PC-9 (cell line): ENCODE measurements around the gene CHTF18. TPM values are rescaled to one million over a fixed set of nuclear protein-coding genes. Genes with fewer than 3 reads are reported as not detected.

Experiments used
- BruUV-seq: library from RNA; stranded (reverse); fragments of 400-500 nt; replicated peaks from 2 replicates; lab custom pipeline; 2021; lab: Mats Ljungman, UMichigan
- CTCF ChIA-PET: fragments of 300-600 bp; sonication (Branson Sonifier 250); formaldehyde crosslinking; loops from one replicate; lab custom pipeline; 2022; ENCODE audit warnings: antibody characterized with exemption; lab: Charles Lee
- POLR2A ChIA-PET: fragments of 300-600 bp; sonication (Branson Sonifier 250); formaldehyde crosslinking; loops from one replicate; lab custom pipeline; 2022; ENCODE audit warnings: antibody characterized with exemption; ENCODE audit not compliant: unreplicated experiment; lab: Charles Lee
- DNase-seq, 2 experiments: peaks; one replicate each; pipeline versions ENCODE4 v3.0.0 to v3.0.0-alpha.2; 2015 to 2022; ENCODE audit warnings: mixed read lengths in 1 of 2
- H2AFZ ChIP-seq: fragments of 200-600 bp; sonication (generic); 2 replicates; pipeline ENCODE4 v1.8.1; 2017; ENCODE audit warnings: antibody characterized with exemption
- H3F3A ChIP-seq: fragments of 200-600 bp; sonication (generic); 2 replicates; pipeline ENCODE4 v1.8.1; 2017; ENCODE audit warnings: antibody characterized with exemption, mild to moderate bottlenecking, low read depth; ENCODE audit not compliant: insufficient read depth
- H3K27ac ChIP-seq: fragments of 200-600 bp; sonication (generic); 2 replicates; pipeline ENCODE4 v1.6.1; 2016; ENCODE audit warnings: mixed run types
- H3K27me3 ChIP-seq: fragments of 200-600 bp; sonication (generic); 2 replicates; pipeline ENCODE4 v1.6.1; 2016; ENCODE audit warnings: low read depth, mixed run types; ENCODE audit not compliant: insufficient read depth
- H3K36me3 ChIP-seq: fragments of 200-600 bp; sonication (generic); 2 replicates; pipeline ENCODE4 v1.6.1; 2016; ENCODE audit warnings: low read depth, mixed run types
- H3K4me1 ChIP-seq: fragments of 200-600 bp; sonication (generic); replicated peaks from 2 replicates; pipeline ENCODE4 v1.6.1; 2016; ENCODE audit warnings: mixed run types; ENCODE audit not compliant: insufficient read depth
- H3K4me2 ChIP-seq: fragments of 200-600 bp; sonication (generic); 2 replicates; pipeline ENCODE4 v1.6.1; 2017; ENCODE audit warnings: mixed run types
- H3K4me3 ChIP-seq: fragments of 200-600 bp; sonication (generic); 2 replicates; pipeline ENCODE4 v1.6.1; 2016; ENCODE audit warnings: mixed run types
- H3K79me2 ChIP-seq: fragments of 200-600 bp; sonication (generic); 2 replicates; pipeline ENCODE4 v1.6.1; 2017; ENCODE audit warnings: low read depth, mixed run types
- H3K9me2 ChIP-seq: fragments of 200-600 bp; sonication (generic); 2 replicates; pipeline ENCODE4 v1.8.1; 2017; ENCODE audit warnings: mild to moderate bottlenecking; ENCODE audit not compliant: insufficient read depth
- H3K9me3 ChIP-seq: fragments of 200-600 bp; sonication (generic); 2 replicates; pipeline ENCODE4 v1.8.1; 2016; ENCODE audit warnings: low read depth; ENCODE audit not compliant: insufficient read depth
- H4K20me1 ChIP-seq: fragments of 200-600 bp; sonication (generic); 2 replicates; pipeline ENCODE4 v1.8.1; 2017; ENCODE audit not compliant: insufficient read depth
- CTCF ChIP-seq: fragments of 200-600 bp; sonication (generic); conservative IDR thresholded peaks from 2 replicates; pipeline ENCODE4 v1.6.1; 2017; ENCODE audit warnings: mixed run types, antibody characterized with exemption, mild to moderate bottlenecking, moderate library complexity
- EZH2 ChIP-seq: fragments of 200-600 bp; sonication (generic); IDR thresholded peaks from 2 replicates; pipeline ENCODE4 v1.8.0; 2017; ENCODE audit warnings: antibody characterized with exemption, low read depth
- intact Hi-C: fragments of 100-400 bp; cut with micrococcal nuclease; formaldehyde crosslinking; loops from one replicate; pipeline ENCODE4 v1.10.0; 2022; ENCODE audit not compliant: unreplicated experiment
- total RNA-seq: library from RNA; stranded (reverse); gene quantifications from 2 replicates; pipeline ENCODE4 v1.2.3, GENCODE V29; 2021

CHTF18 gene
- total RNA-seq, 1 experiment from 2014 or later: 67.7 TPM

GRCh38 chr16:804193-805048 is 16.0 kb downstream of the CHTF18 start:
- Histone ChIP-seq H3F3A (peaks cover 18% of the 10 kb centered on the region; the same call in 1 of the 2 replicates), H3K9me3 (no peaks in the 10 kb centered on the region), H3K79me2 (peaks cover 21% of the 10 kb centered on the region), H3K27ac (no peak overlapping the region), H2AFZ (no peak overlapping the region), H3K4me3 (no peak overlapping the region), H3K27me3 (peaks cover 27% of the 10 kb centered on the region), H3K4me1 (0 out of 2 replicates have a peak, but pooled peaks cover 6% of the 10 kb centered on the region), H3K4me2 (no peak overlapping the region), H3K36me3 (no peaks in the 10 kb centered on the region), H3K9me2 (no peaks in the 10 kb centered on the region), H4K20me1 (no peaks in the 10 kb centered on the region; the same call in none of the 2 replicates)
- BruUV-seq: no TSS peak
- no peak for TF ChIP-seq CTCF
- TF ChIP-seq EZH2: no peak
- ChIA-PET CTCF (no interaction called here), POLR2A (interaction anchor here (0.6 to 1.2 kb wide), 3 partner anchors 8 to 193 kb away, joined by 3 to 20 read pairs (median 5); no protein-coding TSS in a partner anchor)
- DNase-seq: no peak
- intact Hi-C loops: no loop called here

GRCh38 chr16:805474-805873 is 17.1 kb downstream of the CHTF18 start:
- no TSS peak for BruUV-seq
- H3K27ac ChIP-seq: no peak overlapping the region
- H3K9me3 ChIP-seq: no peaks in the 10 kb centered on the region
- TF ChIP-seq CTCF (no peak), EZH2 (no peak)
- peaks cover 18% of the 10 kb centered on the region; the same call in 1 of the 2 replicates for H3F3A ChIP-seq
- H2AFZ ChIP-seq: no peak overlapping the region
- peaks cover 22% of the 10 kb centered on the region for H3K27me3 ChIP-seq
- no peaks in the 10 kb centered on the region for H3K9me2 ChIP-seq
- ChIA-PET POLR2A (interaction anchor here (0.6 to 1.2 kb wide), 4 partner anchors 9 to 414 kb away, joined by 3 to 5 read pairs (median 4); partner anchors contain the start of gene CHTF18), CTCF (no interaction called here)
- no peak for DNase-seq
- H3K4me2 ChIP-seq: no peak overlapping the region
- H3K4me1 ChIP-seq: 0 out of 2 replicates have a peak, but pooled peaks cover 6% of the 10 kb centered on the region
- intact Hi-C loops: no loop called here
- H3K4me3 ChIP-seq: no peak overlapping the region
- no peaks in the 10 kb centered on the region; the same call in 1 of the 2 replicates for H4K20me1 ChIP-seq
- peaks cover 25% of the 10 kb centered on the region for H3K79me2 ChIP-seq
- no peaks in the 10 kb centered on the region for H3K36me3 ChIP-seq

GRCh38 chr16:807347-808084 is 19.1 kb downstream of the CHTF18 start:
- intact Hi-C loops: no loop called here
- H3K79me2 ChIP-seq: peaks cover 25% of the 10 kb centered on the region
- 0 out of 2 replicates have a peak, but pooled peaks cover 6% of the 10 kb centered on the region for H3K4me1 ChIP-seq
- peaks cover 4% of the 10 kb centered on the region; the same call in 1 of the 2 replicates for H3K27me3 ChIP-seq
- peak; percentile 86 to 96 for DNase-seq
- peak overlapping the region; percentile 97 for H2AFZ ChIP-seq
- H3K27ac ChIP-seq: peak overlapping the region; percentile 76
- H3K4me3 ChIP-seq: peak overlapping the region; percentile 97
- ChIA-PET POLR2A (interaction anchor here (0.6 kb wide), 1 partner anchor 92 kb away, joined by 19 read pairs; no protein-coding TSS in a partner anchor), CTCF (interaction anchor here (0.7 to 0.8 kb wide), 2 partner anchors 140 to 165 kb away, joined by 3 to 13 read pairs; partner anchors contain the start of gene RHOT2)
- BruUV-seq: no TSS peak
- H3K9me2 ChIP-seq: no peaks in the 10 kb centered on the region
- H4K20me1 ChIP-seq: no peaks in the 10 kb centered on the region
- peaks cover 18% of the 10 kb centered on the region; the same call in 1 of the 2 replicates for H3F3A ChIP-seq
- no peaks in the 10 kb centered on the region for H3K36me3 ChIP-seq
- H3K4me2 ChIP-seq: peak overlapping the region; percentile 99
- no peaks in the 10 kb centered on the region for H3K9me3 ChIP-seq
- TF ChIP-seq EZH2 (no peak), CTCF (no peak)
